Stimulated activated naive B cell treated with anti-CD40 and anti-IgM and Interleukin-4, amounts not matched to agents 10 μg/mL and 1 μg/mL and 100 μg/mL, for 72 hours (primary cell): Measurements from ENCODE around the gene HADHA.

ENCODE experiments used
- ATAC-seq, 2 donors: fragments of 150-1000 bp; cut with Tn5 transposase; replicated peaks; 2 replicates each; pipeline ENCODE4 v1.10.0; 2021; ENCODE audit warnings: moderate library complexity in 1 of 2
- DNase-seq: peaks from one replicate; pipeline ENCODE4 v3.0.0; 2021
- H3K27ac Mint-ChIP-seq: one replicate; pipeline ENCODE4 v1.8.0; 2022; ENCODE audit warnings: mild to moderate bottlenecking, mixed read lengths
- H3K27me3 Mint-ChIP-seq, 2 donors: one replicate each; pipeline ENCODE4 v1.8.0; 2022; ENCODE audit warnings: mixed read lengths in 2 of 2
- H3K36me3 Mint-ChIP-seq, 2 donors: one replicate each; pipeline ENCODE4 v1.8.0; 2022; ENCODE audit warnings: mixed read lengths in 2 of 2, mild to moderate bottlenecking in 1 of 2
- H3K4me1 Mint-ChIP-seq, 2 donors: one replicate each; pipeline ENCODE4 v1.8.0; 2022; ENCODE audit warnings: mixed read lengths in 2 of 2, mild to moderate bottlenecking in 1 of 2
- H3K4me3 Mint-ChIP-seq, 2 donors: one replicate each; pipeline ENCODE4 v1.8.0; 2022; ENCODE audit warnings: mild to moderate bottlenecking in 2 of 2, mixed read lengths in 2 of 2, moderate library complexity in 1 of 2
- H3K9me3 Mint-ChIP-seq, 2 donors: one replicate each; pipeline ENCODE4 v1.8.0; 2022; ENCODE audit warnings: mixed read lengths in 2 of 2, mild to moderate bottlenecking in 1 of 2

The HADHA gene

GRCh38 chr2:26235089-26235488 is 9.3 kb downstream of the HADHA start:
- DNase-seq (no peak), ATAC-seq (no peak)
- Mint-ChIP-seq H3K27ac (no peak overlapping the region), H3K27me3 (no peaks in the 10 kb centered on the region), H3K9me3 (no peaks in the 10 kb centered on the region), H3K4me3 (no peak overlapping the region), H3K4me1 (peaks cover 3 to 11% of the 10 kb centered on the region in 2 donors), H3K36me3 (peaks cover 16 to 33% of the 10 kb centered on the region in 2 donors)

GRCh38 chr2:26230806-26231205 is 13.6 kb downstream of the HADHA start:
- H3K27me3 Mint-ChIP-seq = no peaks in the 10 kb centered on the region
- no peak overlapping the region for H3K27ac Mint-ChIP-seq
- ATAC-seq (no peak), DNase-seq (no peak)
- H3K4me3 Mint-ChIP-seq = no peak overlapping the region
- H3K4me1 Mint-ChIP-seq = peaks cover 3 to 6% of the 10 kb centered on the region in 2 donors
- H3K36me3 Mint-ChIP-seq = peaks cover 33 to 50% of the 10 kb centered on the region in 2 donors
- no peaks in the 10 kb centered on the region for H3K9me3 Mint-ChIP-seq

- Mint-ChIP-seq H3K27ac (no peak overlapping the region), H3K36me3 (peaks cover 32 to 49% of the 10 kb centered on the region in 2 donors)
These were observed 14.8 kb downstream of the HADHA start for GRCh38 chr2:26229595-26229994.

GRCh38 chr2:26224095-26224494 is 20.3 kb downstream of the HADHA start:
- H3K36me3 Mint-ChIP-seq = peaks cover 41 to 62% of the 10 kb centered on the region in 2 donors
- DNase-seq = no peak
- H3K9me3 Mint-ChIP-seq = no peaks in the 10 kb centered on the region
- no peak for ATAC-seq
- no peak overlapping the region for H3K27ac Mint-ChIP-seq
- no peaks in the 10 kb centered on the region for H3K4me1 Mint-ChIP-seq
- H3K27me3 Mint-ChIP-seq = no peaks in the 10 kb centered on the region
- no peak overlapping the region for H3K4me3 Mint-ChIP-seq

More at GRCh38 chr2:26229595-26229994, 14.8 kb downstream of the HADHA start:
- Mint-ChIP-seq H3K27me3 (no peaks in the 10 kb centered on the region), H3K9me3 (no peaks in the 10 kb centered on the region), H3K4me1 (peaks cover 3 to 6% of the 10 kb centered on the region in 2 donors), H3K4me3 (no peak overlapping the region)
- ATAC-seq = peak in 1 of 2 donors; percentile 14
- DNase-seq = no peak

GRCh38 chr2:26223018-26223417 is 21.4 kb downstream of the HADHA start:
- Mint-ChIP-seq H3K27me3 (no peaks in the 10 kb centered on the region), H3K27ac (no peak overlapping the region), H3K4me3 (no peak overlapping the region), H3K9me3 (peaks cover 0 to under 1% of the 10 kb centered on the region in 2 donors), H3K4me1 (no peaks in the 10 kb centered on the region), H3K36me3 (peaks cover 42 to 60% of the 10 kb centered on the region in 2 donors)
- ATAC-seq = no peak
- no peak for DNase-seq

GRCh38 chr2:26217720-26218119 is 26.7 kb downstream of the HADHA start:
- H3K4me1 Mint-ChIP-seq = peaks cover 0 to 10% of the 10 kb centered on the region in 2 donors
- DNase-seq (no peak), ATAC-seq (no peak)
- peaks cover 0 to 3% of the 10 kb centered on the region in 2 donors for H3K9me3 Mint-ChIP-seq
- no peak overlapping the region for H3K27ac Mint-ChIP-seq
- no peak overlapping the region for H3K4me3 Mint-ChIP-seq
- peaks cover 40 to 71% of the 10 kb centered on the region in 2 donors for H3K36me3 Mint-ChIP-seq
- H3K27me3 Mint-ChIP-seq = no peaks in the 10 kb centered on the region

- Mint-ChIP-seq H3K27me3 (no peaks in the 10 kb centered on the region), H3K36me3 (peaks cover 45 to 75% of the 10 kb centered on the region in 2 donors), H3K9me3 (peaks cover 0 to 3% of the 10 kb centered on the region in 2 donors), H3K4me3 (no peak overlapping the region), H3K27ac (no peak overlapping the region), H3K4me1 (peaks cover 0 to 10% of the 10 kb centered on the region in 2 donors)
- ATAC-seq (no peak), DNase-seq (no peak)
These were observed 27.8 kb downstream of the HADHA start for GRCh38 chr2:26216587-26216986.

- peaks cover 0 to 3% of the 10 kb centered on the region in 2 donors for H3K9me3 Mint-ChIP-seq
- peaks cover 49 to 75% of the 10 kb centered on the region in 2 donors for H3K36me3 Mint-ChIP-seq
- peaks cover 0 to 10% of the 10 kb centered on the region in 2 donors for H3K4me1 Mint-ChIP-seq
- ATAC-seq (no peak), DNase-seq (no peak)
- H3K27me3 Mint-ChIP-seq = no peaks in the 10 kb centered on the region
- H3K27ac Mint-ChIP-seq = peak overlapping the region; percentile 3
- no peak overlapping the region for H3K4me3 Mint-ChIP-seq
These were observed 28.6 kb downstream of the HADHA start for GRCh38 chr2:26215833-26216232.

GRCh38 chr2:26214759-26215158 is 29.7 kb downstream of the HADHA start:
- no peak overlapping the region for H3K27ac Mint-ChIP-seq
- no peak for ATAC-seq
- no peak for DNase-seq
- peaks cover 50 to 73% of the 10 kb centered on the region in 2 donors for H3K36me3 Mint-ChIP-seq
- H3K4me1 Mint-ChIP-seq = peaks cover 0 to 10% of the 10 kb centered on the region in 2 donors
- H3K27me3 Mint-ChIP-seq = no peaks in the 10 kb centered on the region
- no peak overlapping the region for H3K4me3 Mint-ChIP-seq
- H3K9me3 Mint-ChIP-seq = peaks cover 0 to 3% of the 10 kb centered on the region in 2 donors

- DNase-seq (no peak), ATAC-seq (no peak)
- no peaks in the 10 kb centered on the region for H3K9me3 Mint-ChIP-seq
- no peak overlapping the region for H3K27ac Mint-ChIP-seq
- H3K27me3 Mint-ChIP-seq = no peaks in the 10 kb centered on the region
- no peak overlapping the region for H3K4me3 Mint-ChIP-seq
- H3K4me1 Mint-ChIP-seq = peaks cover 0 to 10% of the 10 kb centered on the region in 2 donors
- H3K36me3 Mint-ChIP-seq = peaks cover 45 to 70% of the 10 kb centered on the region in 2 donors
These were observed 32.4 kb downstream of the HADHA start for GRCh38 chr2:26212011-26212410.

GRCh38 chr2:26203906-26204305 is 40.5 kb downstream of the HADHA start:
- no peak overlapping the region for H3K27ac Mint-ChIP-seq
- H3K4me3 Mint-ChIP-seq = no peak overlapping the region
- no peak for ATAC-seq
- DNase-seq = no peak
- H3K4me1 Mint-ChIP-seq = no peaks in the 10 kb centered on the region
- H3K27me3 Mint-ChIP-seq = no peaks in the 10 kb centered on the region
- H3K36me3 Mint-ChIP-seq = peaks cover 60 to 80% of the 10 kb centered on the region in 2 donors
- H3K9me3 Mint-ChIP-seq = peaks cover 0 to 1% of the 10 kb centered on the region in 2 donors

GRCh38 chr2:26202981-26203490 is 41.4 kb downstream of the HADHA start:
- ATAC-seq (no peak), DNase-seq (no peak)
- peaks cover 62 to 79% of the 10 kb centered on the region in 2 donors for H3K36me3 Mint-ChIP-seq
- no peaks in the 10 kb centered on the region for H3K27me3 Mint-ChIP-seq
- peaks cover 4 to 6% of the 10 kb centered on the region in 2 donors for H3K9me3 Mint-ChIP-seq
- H3K27ac Mint-ChIP-seq = no peak overlapping the region
- no peak overlapping the region for H3K4me3 Mint-ChIP-seq
- H3K4me1 Mint-ChIP-seq = no peaks in the 10 kb centered on the region

GRCh38 chr2:26197516-26197915 is 46.9 kb downstream of the HADHA start:
- Mint-ChIP-seq H3K4me3 (no peak overlapping the region), H3K4me1 (peaks cover 7 to 12% of the 10 kb centered on the region in 2 donors), H3K9me3 (peaks cover 10 to 14% of the 10 kb centered on the region in 2 donors), H3K27ac (peak overlapping the region; percentile 51), H3K36me3 (peaks cover 79 to 85% of the 10 kb centered on the region in 2 donors), H3K27me3 (no peaks in the 10 kb centered on the region)
- DNase-seq (no peak), ATAC-seq (no peak)

GRCh38 chr2:26196683-26197418 is 47.6 kb downstream of the HADHA start:
- ATAC-seq = peak; percentile 99
- no peak for DNase-seq
- Mint-ChIP-seq H3K27me3 (no peaks in the 10 kb centered on the region), H3K9me3 (peaks cover 10 to 14% of the 10 kb centered on the region in 2 donors), H3K27ac (no peak overlapping the region), H3K4me3 (no peak overlapping the region), H3K36me3 (peaks cover 72 to 80% of the 10 kb centered on the region in 2 donors), H3K4me1 (peaks cover 7 to 12% of the 10 kb centered on the region in 2 donors)
